IMR-90 (cell line): Measurements from ENCODE around the gene GRAMD2A. TPM values are rescaled to one million over a fixed set of nuclear protein-coding genes. Genes with fewer than 3 reads are reported as not detected.

ENCODE experiments used
- ATAC-seq: fragments of 200-7000 bp; cut with Tn5 transposase; 2 replicates; pipeline ENCODE4 v1.9.1; 2020; ENCODE audit warnings: low read depth, mild to moderate bottlenecking, moderate library complexity
- BruUV-seq: library from RNA; stranded (reverse); fragments of 400-500 nt; replicated peaks from 2 replicates; lab custom pipeline; 2021; lab: Mats Ljungman, UMichigan
- CTCF ChIA-PET: fragments of 300-600 bp; formaldehyde crosslinking; extraction: SDS; loops from one replicate; lab custom pipeline; 2021; ENCODE audit warnings: antibody characterized with exemption; lab: Yijun Ruan, JAX
- POLR2A ChIA-PET: fragments of 300-600 bp; sonication (Branson Sonifier 250); formaldehyde crosslinking; loops from one replicate; lab custom pipeline; 2022; ENCODE audit warnings: antibody characterized with exemption; ENCODE audit not compliant: unreplicated experiment; lab: Charles Lee
- DNase-seq: peaks from one replicate; pipeline ENCODE4 v3.0.0; 2013
- H2AFZ ChIP-seq: replicated peaks from 2 replicates; pipeline ENCODE3; 2013; ENCODE audit warnings: low read length, mild to moderate bottlenecking; ENCODE audit not compliant: poor library complexity
- H2AK5ac ChIP-seq: 2 replicates; pipeline ENCODE4 v1.6.1; 2013; ENCODE audit warnings: low read depth, low read length, inconsistent platforms
- H2AK9ac ChIP-seq: replicated peaks from 2 replicates; pipeline ENCODE3; 2013; ENCODE audit warnings: mild to moderate bottlenecking, low read depth, low read length, moderate library complexity; ENCODE audit not compliant: poor library complexity
- H2BK120ac ChIP-seq: 2 replicates; pipeline ENCODE4 v1.6.1; 2013; ENCODE audit warnings: low read depth, low read length, inconsistent platforms
- H2BK15ac ChIP-seq: 3 replicates; pipeline ENCODE4 v1.6.1; 2013; ENCODE audit warnings: low read depth, low read length, inconsistent platforms
- H2BK20ac ChIP-seq: 2 replicates; pipeline ENCODE4 v1.6.1; 2013; ENCODE audit warnings: low read depth, mild to moderate bottlenecking, inconsistent platforms, low read length, moderate library complexity
- H2BK5ac ChIP-seq: 2 replicates; pipeline ENCODE4 v1.6.1; 2013; ENCODE audit warnings: mild to moderate bottlenecking, low read depth, low read length, inconsistent platforms; ENCODE audit not compliant: poor library complexity, severe bottlenecking
- H3K14ac ChIP-seq: replicated peaks from 2 replicates; pipeline ENCODE4 v1.6.1; 2013; ENCODE audit warnings: low read depth, low read length, inconsistent platforms
- H3K18ac ChIP-seq: 2 replicates; pipeline ENCODE4 v1.6.1; 2013; ENCODE audit warnings: low read depth, low read length, control low read depth
- H3K23ac ChIP-seq: 2 replicates; pipeline ENCODE4 v1.6.1; 2013; ENCODE audit warnings: low read depth, low read length, inconsistent platforms
- H3K27ac ChIP-seq: 2 replicates; pipeline ENCODE4 v1.5.1; 2013; ENCODE audit warnings: mild to moderate bottlenecking, control low read depth, low read length; ENCODE audit not compliant: insufficient read depth
- H3K27me3 ChIP-seq: 2 replicates; pipeline ENCODE4 v1.6.1; 2013; ENCODE audit warnings: low read length; ENCODE audit not compliant: control insufficient read depth, insufficient read depth
- H3K36me3 ChIP-seq: 2 replicates; pipeline ENCODE4 v1.6.1; 2013; ENCODE audit warnings: low read length, mixed read lengths; ENCODE audit not compliant: control insufficient read depth, insufficient read depth
- H3K4ac ChIP-seq: 2 replicates; pipeline ENCODE4 v1.6.1; 2013; ENCODE audit warnings: low read depth, low read length, inconsistent platforms
- H3K4me1 ChIP-seq: 2 replicates; pipeline ENCODE4 v1.6.1; 2013; ENCODE audit warnings: low read length, mixed read lengths; ENCODE audit not compliant: control insufficient read depth, insufficient read depth
- H3K4me2 ChIP-seq: 2 replicates; pipeline ENCODE4 v1.6.1; 2013; ENCODE audit warnings: low read depth, mild to moderate bottlenecking, control low read depth, low read length, moderate library complexity
- H3K4me3 ChIP-seq: 2 replicates; pipeline ENCODE4 v1.5.1; 2013; ENCODE audit warnings: low read depth, mild to moderate bottlenecking, control low read depth, low read length, moderate library complexity; ENCODE audit not compliant: insufficient read depth
- H3K56ac ChIP-seq: 2 replicates; pipeline ENCODE4 v1.6.1; 2013; ENCODE audit warnings: low read length, inconsistent platforms; ENCODE audit not compliant: insufficient read depth; ENCODE audit errors: extremely low read depth
- H3K79me1 ChIP-seq, 2 experiments: 2 replicates each; pipeline ENCODE4 v1.6.1; 2013; ENCODE audit warnings: low read length in 2 of 2, inconsistent platforms in 1 of 2, low read depth in 1 of 2
- H3K9ac ChIP-seq: 2 replicates; pipeline ENCODE4 v1.6.1; 2013; ENCODE audit warnings: low read depth, low read length, control low read depth
- H3K9me1 ChIP-seq: 2 replicates; pipeline ENCODE4 v1.6.1; 2013; ENCODE audit warnings: low read length, inconsistent platforms; ENCODE audit not compliant: insufficient read depth
- H3K9me3 ChIP-seq: 2 replicates; pipeline ENCODE4 v1.6.1; 2013; ENCODE audit warnings: low read length; ENCODE audit not compliant: control insufficient read depth, insufficient read depth
- H4K20me1 ChIP-seq: 2 replicates; pipeline ENCODE4 v1.6.1; 2013; ENCODE audit warnings: low read length, inconsistent platforms; ENCODE audit not compliant: insufficient read depth
- H4K5ac ChIP-seq: 2 replicates; pipeline ENCODE4 v1.6.1; 2013; ENCODE audit warnings: mild to moderate bottlenecking, low read depth, low read length, control low read depth
- H4K8ac ChIP-seq, 2 experiments: 2 replicates each; pipeline ENCODE4 v1.6.1; 2013; ENCODE audit warnings: low read depth in 2 of 2, low read length in 2 of 2, control low read depth in 1 of 2, inconsistent platforms in 1 of 2
- H4K91ac ChIP-seq: 2 replicates; pipeline ENCODE4 v1.6.1; 2013; ENCODE audit warnings: low read depth, low read length, inconsistent platforms; ENCODE audit not compliant: insufficient read depth
- CEBPB ChIP-seq: IDR thresholded peaks from 2 replicates; pipeline ENCODE4 v1.6.1; 2012; ENCODE audit warnings: low read depth, low read length, improper control_type of control experiment
- CHD1 ChIP-seq: IDR thresholded peaks from 2 replicates; pipeline ENCODE4 v1.6.1; 2012; ENCODE audit warnings: low read depth, low read length, improper control_type of control experiment
- FOS ChIP-seq: fragments of 150-350 bp; IDR thresholded peaks from 2 replicates; pipeline ENCODE4 v1.6.1; 2016; ENCODE audit warnings: low read depth, low read length
- MAFK ChIP-seq: IDR thresholded peaks from 2 replicates; pipeline ENCODE4 v1.6.1; 2012; ENCODE audit warnings: low read depth, low read length, improper control_type of control experiment
- MXI1 ChIP-seq: IDR thresholded peaks from 2 replicates; pipeline ENCODE4 v1.6.1; 2012; ENCODE audit warnings: low read depth, mild to moderate bottlenecking, low read length, moderate library complexity, borderline replicate concordance
- NFE2L2 ChIP-seq: fragments of 150-350 bp; IDR thresholded peaks from 2 replicates; pipeline ENCODE4 v1.6.1; 2016; ENCODE audit warnings: low read depth, mild to moderate bottlenecking, low read length
- POLR2A ChIP-seq: IDR thresholded peaks from 2 replicates; pipeline ENCODE4 v1.6.1; 2012; ENCODE audit warnings: mild to moderate bottlenecking, low read depth, low read length
- RAD21 ChIP-seq: IDR thresholded peaks from 2 replicates; pipeline ENCODE4 v1.6.1; 2012; ENCODE audit warnings: low read length, improper control_type of control experiment
- RCOR1 ChIP-seq: IDR thresholded peaks from 2 replicates; pipeline ENCODE4 v1.6.1; 2012; ENCODE audit warnings: mild to moderate bottlenecking, low read length, improper control_type of control experiment; ENCODE audit not compliant: insufficient replicate concordance
- RFX5 ChIP-seq: IDR thresholded peaks from 2 replicates; pipeline ENCODE4 v1.8.0; 2012; ENCODE audit warnings: low read depth, mild to moderate bottlenecking, low read length, moderate library complexity
- SMC3 ChIP-seq: fragments of 150-350 bp; IDR thresholded peaks from 2 replicates; pipeline ENCODE4 v1.6.1; 2016; ENCODE audit warnings: low read depth, mild to moderate bottlenecking, antibody characterized with exemption, low read length, moderate library complexity
- WGBS, 2 experiments: methylation state at CpG; one replicate each; pipeline versions ENCODE4 v1.1.5 to v1.1.7; 2013; ENCODE audit warnings: missing lambda C conversion rate in 2 of 2; ENCODE audit not compliant: insufficient read length in 1 of 2; ENCODE audit errors: extremely low coverage in 2 of 2; 5-methylcytosine and 5-hydroxymethylcytosine counted together
- dilution Hi-C: fragments of 300-500 bp; cut with HindIII; formaldehyde crosslinking; loops from one replicate; pipeline ENCODE4 v1.14.3; 2018; ENCODE audit warnings: low sequenced_read_pairs; ENCODE audit not compliant: unreplicated experiment
- in situ Hi-C: fragments of 300-500 bp; cut with MboI; formaldehyde crosslinking; loops from 3 replicates; pipeline ENCODE4 v1.14.3; 2019; ENCODE audit warnings: low sequenced_read_pairs, inconsistent platforms, mixed read lengths
- intact Hi-C: fragments of 100-400 bp; cut with micrococcal nuclease; formaldehyde crosslinking; loops from 2 replicates; pipeline ENCODE4 v1.10.0; 2022
- polyA plus RNA-seq, 3 experiments: library from polyadenylated mRNA; depleted of rRNA; stranded (reverse); fragments of >200 nt; gene quantifications; 2 replicates each; pipeline ENCODE4 v1.2.3, GENCODE V29; 2012; ENCODE audit warnings: low replicate concordance in 1 of 3
- total RNA-seq: library from RNA; depleted of rRNA; stranded (reverse); fragments of >200 nt; gene quantifications from 2 replicates; pipeline ENCODE4 v1.2.3, GENCODE V29; 2012
- TF ChIP-seq, protein P1 (sequence below): conservative IDR thresholded peaks from 2 replicates; pipeline ENCODE4 v1.5.1; 2012; ENCODE audit warnings: mild to moderate bottlenecking, low read depth, low read length, improper control_type of control experiment
- TF ChIP-seq, protein P2 (sequence below): fragments of 150-350 bp; IDR thresholded peaks from 2 replicates; pipeline ENCODE4 v1.6.1; 2017; ENCODE audit warnings: mild to moderate bottlenecking, antibody characterized with exemption, low read length, low read depth

The GRAMD2A gene
- total and polyA plus RNA-seq, 2 of the 4 experiments (the other 2 are of a cell fraction), result 0.14 to 0.18 TPM

DNA sequence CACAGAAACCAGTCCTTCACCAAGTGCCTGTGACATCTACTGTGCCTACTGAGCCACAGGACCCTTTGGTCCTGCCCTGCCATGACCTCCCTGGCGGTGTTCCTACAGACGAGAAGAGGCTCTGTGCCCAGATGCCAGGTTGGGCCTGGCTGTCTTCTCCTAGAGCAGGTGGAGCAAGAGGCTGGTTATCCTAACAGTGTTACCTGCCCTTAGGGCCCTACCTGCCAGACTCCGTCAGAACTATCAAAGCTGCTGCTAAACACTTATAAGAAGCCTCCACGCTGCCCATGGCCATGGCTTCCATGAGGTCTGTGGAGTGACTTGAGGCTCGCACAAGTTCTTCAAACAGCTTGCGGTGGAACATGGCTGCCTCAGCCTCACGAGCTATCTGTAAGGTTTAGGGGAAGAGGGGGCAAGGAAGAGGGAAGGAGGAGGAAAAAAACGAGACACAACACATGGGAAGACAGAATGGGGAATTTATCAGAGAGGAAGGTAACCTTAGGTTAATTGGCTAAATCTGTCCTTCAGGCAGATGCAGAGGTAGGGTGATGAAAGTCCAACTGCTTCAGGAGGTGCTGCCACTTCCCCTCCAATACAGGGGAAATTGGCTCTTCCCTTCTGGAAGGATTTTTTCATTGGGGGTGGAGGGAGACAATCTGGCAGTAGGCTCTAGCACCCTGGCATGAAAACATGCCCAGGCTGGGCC, 5.4 kb upstream of the GRAMD2A start:
- in situ Hi-C loops, result no loop called here
- WGBS, 2 experiments, result 100% methylated on average over 2 of the region's 8 CpGs; no CpG with 5 or more reads in 1 of the 2 experiments
- Histone ChIP-seq H3K79me1 (peaks cover 43 to 79% of the 10 kb centered on the region in 2 experiments), H3K56ac (no peak overlapping the region), H3K27me3 (no peaks in the 10 kb centered on the region), H2AK9ac (peak overlapping the region; percentile 22), H3K4ac (peak overlapping the region; percentile 4; the same call in 1 of the 2 replicates), H2BK5ac (peak overlapping the region; percentile 32), H3K9me3 (no peaks in the 10 kb centered on the region), H3K4me2 (no peak overlapping the region), H3K18ac (no peak overlapping the region), H3K4me1 (peaks cover 2% of the 10 kb centered on the region; the same call in 1 of the 2 replicates), H3K4me3 (no peak overlapping the region), H3K9ac (no peak overlapping the region), H4K20me1 (peaks cover 99% of the 10 kb centered on the region), H4K8ac (peak overlapping the region in 1 of 2 experiments; percentile 6; a peak in 1 of 4 replicates), H3K36me3 (peaks cover 94% of the 10 kb centered on the region), H3K23ac (0 out of 2 replicates have a peak overlapping the region, but pooled peaks have one; percentile 4), H3K27ac (no peak overlapping the region), H4K5ac (no peak overlapping the region), H2BK20ac (no peak overlapping the region), H2BK15ac (no peak overlapping the region), H2BK120ac (no peak overlapping the region), H3K14ac (no peak overlapping the region), H3K9me1 (peaks cover 8% of the 10 kb centered on the region; the same call in 1 of the 2 replicates), H4K91ac (no peak overlapping the region), H2AK5ac (0 out of 2 replicates have a peak overlapping the region, but pooled peaks have one; percentile 3), H2AFZ (peak overlapping the region; percentile 51)
- CTCF ChIA-PET, result no interaction called here
- DNase-seq, result no peak
- dilution Hi-C loops, result no loop called here
- ATAC-seq, result no peak
- BruUV-seq, result no TSS peak
- POLR2A ChIA-PET, result no interaction called here
- TF ChIP-seq RCOR1 (no peak), RFX5 (no peak), SMC3 (no peak), RAD21 (no peak), CEBPB (no peak), NFE2L2 (no peak), MAFK (no peak), CHD1 (no peak), MXI1 (no peak), FOS (no peak), POLR2A (no peak)
- TF ChIP-seq, protein P1, sequence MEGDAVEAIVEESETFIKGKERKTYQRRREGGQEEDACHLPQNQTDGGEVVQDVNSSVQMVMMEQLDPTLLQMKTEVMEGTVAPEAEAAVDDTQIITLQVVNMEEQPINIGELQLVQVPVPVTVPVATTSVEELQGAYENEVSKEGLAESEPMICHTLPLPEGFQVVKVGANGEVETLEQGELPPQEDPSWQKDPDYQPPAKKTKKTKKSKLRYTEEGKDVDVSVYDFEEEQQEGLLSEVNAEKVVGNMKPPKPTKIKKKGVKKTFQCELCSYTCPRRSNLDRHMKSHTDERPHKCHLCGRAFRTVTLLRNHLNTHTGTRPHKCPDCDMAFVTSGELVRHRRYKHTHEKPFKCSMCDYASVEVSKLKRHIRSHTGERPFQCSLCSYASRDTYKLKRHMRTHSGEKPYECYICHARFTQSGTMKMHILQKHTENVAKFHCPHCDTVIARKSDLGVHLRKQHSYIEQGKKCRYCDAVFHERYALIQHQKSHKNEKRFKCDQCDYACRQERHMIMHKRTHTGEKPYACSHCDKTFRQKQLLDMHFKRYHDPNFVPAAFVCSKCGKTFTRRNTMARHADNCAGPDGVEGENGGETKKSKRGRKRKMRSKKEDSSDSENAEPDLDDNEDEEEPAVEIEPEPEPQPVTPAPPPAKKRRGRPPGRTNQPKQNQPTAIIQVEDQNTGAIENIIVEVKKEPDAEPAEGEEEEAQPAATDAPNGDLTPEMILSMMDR, result no peak
- TF ChIP-seq, protein P2, sequence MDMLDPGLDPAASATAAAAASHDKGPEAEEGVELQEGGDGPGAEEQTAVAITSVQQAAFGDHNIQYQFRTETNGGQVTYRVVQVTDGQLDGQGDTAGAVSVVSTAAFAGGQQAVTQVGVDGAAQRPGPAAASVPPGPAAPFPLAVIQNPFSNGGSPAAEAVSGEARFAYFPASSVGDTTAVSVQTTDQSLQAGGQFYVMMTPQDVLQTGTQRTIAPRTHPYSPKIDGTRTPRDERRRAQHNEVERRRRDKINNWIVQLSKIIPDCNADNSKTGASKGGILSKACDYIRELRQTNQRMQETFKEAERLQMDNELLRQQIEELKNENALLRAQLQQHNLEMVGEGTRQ, result no peak
- intact Hi-C loops, result no loop called here
